HG03103 (cell line): ENCODE results near the gene NEURL2.
"Not testable (repeated sequence)": the region's sequence is repeated elsewhere in the genome, so short reads cannot be mapped to it uniquely, and the experiment has no call there.

Experiments
- ATAC-seq: cut with Tn5 transposase; IDR thresholded peaks from one replicate; pipeline ENCODE4 v1.9.1; 2021; ENCODE audit warnings: low read depth; ENCODE audit not compliant: unreplicated experiment

NEURL2 gene

DNA sequence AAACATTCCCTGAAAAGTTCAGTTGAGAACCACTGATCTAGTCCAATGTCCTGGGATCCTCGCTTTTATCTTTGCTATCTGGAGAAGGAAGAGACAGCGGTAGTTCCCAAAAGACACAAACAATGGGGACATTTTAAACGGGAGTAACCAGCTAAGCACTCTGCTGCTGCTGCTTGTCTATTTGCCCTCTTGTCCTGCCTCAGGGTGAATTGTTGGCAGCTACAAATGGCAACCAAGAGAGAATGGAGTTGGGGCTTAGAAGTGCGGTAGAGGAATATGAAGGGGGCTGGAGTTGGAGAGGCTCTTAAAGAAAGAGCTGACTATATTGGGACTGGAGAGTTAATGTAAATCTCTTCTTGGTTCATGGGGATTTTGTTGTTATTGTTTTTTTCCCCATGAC lies 16.4 kb downstream of the NEURL2 start:
- no peak for ATAC-seq

DNA sequence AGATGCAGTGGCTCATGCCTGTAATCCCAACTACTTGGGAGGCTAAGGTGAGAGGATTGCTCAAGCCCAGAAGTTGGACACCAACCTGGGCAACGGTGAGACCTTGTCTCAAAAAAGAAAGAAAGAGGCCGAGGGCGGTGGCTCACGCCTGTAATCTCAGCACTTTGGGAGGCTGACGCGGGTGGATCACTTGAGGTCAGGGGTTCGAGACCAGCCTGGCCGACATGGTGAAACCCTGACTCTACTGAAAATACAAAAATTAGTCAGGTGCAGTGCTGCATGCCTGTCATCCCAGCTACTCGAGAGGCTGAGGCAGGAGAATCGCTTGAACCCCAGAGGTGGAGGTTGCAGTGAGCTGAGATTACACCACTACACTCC lies 16.9 kb downstream of the NEURL2 start:
- ATAC-seq, result not testable (repeated sequence)

DNA sequence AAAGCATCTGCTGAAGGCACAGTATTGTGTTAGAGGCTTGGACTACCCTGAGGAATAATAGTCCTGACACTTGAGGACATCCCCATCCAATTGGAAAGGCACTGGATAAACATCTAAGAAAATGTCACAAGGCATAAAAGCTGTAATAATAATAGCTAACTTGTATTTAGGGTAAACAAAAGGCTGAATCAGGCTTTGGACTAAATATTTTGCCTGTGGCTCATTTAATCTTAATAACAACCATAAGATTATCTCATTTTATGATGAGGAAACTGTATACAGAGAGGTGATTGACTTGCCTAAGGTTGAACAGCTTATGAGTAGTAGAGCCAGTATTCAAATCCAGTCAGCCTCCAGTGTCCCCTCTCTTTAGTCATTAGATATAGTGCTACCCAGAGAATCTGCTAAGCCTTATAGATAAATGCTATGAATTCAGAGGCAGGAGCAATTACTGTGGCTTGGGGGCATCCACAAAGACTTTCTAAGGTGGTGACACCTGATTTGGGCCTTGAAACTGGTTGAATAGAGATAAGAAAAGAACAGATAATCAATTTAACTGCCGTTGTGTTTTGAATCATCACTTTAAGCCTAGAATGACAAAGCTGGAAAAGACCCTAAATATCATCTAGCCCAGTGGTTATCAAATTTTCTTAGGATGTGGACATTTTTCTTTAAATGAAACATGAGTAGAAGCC lies 17.5 kb downstream of the NEURL2 start:
- no peak for ATAC-seq

- ATAC-seq, result no peak
Observed at GRCh38 chr20:45872626-45873025, 18.4 kb downstream of the NEURL2 start.

DNA sequence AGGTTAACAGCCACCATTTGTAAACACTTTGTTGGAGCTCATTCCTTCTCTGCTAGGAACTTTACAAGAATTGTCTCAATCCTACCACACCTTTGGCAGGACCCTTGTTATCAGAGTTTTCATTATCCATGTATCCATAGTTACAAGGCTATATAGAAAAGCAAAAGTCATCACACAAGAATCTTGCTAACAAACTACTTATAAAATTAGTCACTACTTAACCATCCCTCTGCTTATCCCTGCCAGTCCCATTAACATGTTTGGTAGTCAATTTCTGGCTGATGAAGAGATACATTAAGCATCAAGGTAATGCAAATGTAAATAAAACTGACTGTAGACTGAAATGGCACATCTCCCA lies 23.2 kb downstream of the NEURL2 start:
- no peak for ATAC-seq

- ATAC-seq, result no peak
Observed at GRCh38 chr20:45867136-45867818, 23.7 kb downstream of the NEURL2 start.

- ATAC-seq, result no peak
Observed at GRCh38 chr20:45866454-45866853, 24.6 kb downstream of the NEURL2 start.

DNA sequence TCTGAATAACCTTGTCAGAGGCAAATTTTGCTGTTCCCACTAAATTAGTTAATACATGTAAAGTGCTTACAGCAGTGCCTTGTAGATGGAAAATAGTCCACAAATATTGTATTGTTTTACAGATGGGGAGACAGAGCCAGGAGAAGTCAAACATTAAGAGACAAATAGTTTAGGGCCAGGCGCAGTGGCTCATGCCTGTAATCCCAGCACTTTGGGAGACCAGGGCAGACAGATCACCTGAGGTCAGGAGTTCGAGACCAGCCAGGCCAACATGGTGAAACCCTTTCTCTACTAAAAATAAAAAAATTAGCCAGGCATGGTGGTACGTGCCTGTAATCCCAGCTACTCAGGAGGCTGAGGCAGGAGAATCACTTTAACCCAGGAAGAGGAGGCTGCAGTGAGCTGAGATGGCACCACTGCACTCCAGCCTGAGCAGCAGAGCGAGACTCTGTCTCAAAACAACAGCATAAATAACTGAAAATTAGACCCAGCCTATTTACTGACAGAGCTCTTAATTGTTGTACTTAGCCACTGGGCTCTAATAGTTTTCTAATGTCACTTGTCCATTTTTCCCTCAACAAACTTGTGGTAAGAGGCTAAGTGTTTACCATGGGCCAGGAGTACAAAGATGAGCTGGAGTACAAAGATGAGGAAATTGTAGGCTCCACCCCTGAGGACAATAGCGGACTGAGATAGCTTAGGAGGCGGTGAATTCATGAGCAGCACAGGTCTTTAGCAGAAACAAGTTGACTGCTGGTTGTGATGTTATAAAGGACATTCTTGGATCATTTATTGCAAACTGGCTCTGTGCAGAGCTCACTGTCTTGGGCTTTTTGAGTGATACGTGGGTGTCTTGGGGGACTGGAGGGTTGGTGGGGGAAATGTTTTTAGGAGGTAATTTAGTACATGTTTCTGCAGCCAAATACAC lies 27.2 kb downstream of the NEURL2 start:
- no peak for ATAC-seq

DNA sequence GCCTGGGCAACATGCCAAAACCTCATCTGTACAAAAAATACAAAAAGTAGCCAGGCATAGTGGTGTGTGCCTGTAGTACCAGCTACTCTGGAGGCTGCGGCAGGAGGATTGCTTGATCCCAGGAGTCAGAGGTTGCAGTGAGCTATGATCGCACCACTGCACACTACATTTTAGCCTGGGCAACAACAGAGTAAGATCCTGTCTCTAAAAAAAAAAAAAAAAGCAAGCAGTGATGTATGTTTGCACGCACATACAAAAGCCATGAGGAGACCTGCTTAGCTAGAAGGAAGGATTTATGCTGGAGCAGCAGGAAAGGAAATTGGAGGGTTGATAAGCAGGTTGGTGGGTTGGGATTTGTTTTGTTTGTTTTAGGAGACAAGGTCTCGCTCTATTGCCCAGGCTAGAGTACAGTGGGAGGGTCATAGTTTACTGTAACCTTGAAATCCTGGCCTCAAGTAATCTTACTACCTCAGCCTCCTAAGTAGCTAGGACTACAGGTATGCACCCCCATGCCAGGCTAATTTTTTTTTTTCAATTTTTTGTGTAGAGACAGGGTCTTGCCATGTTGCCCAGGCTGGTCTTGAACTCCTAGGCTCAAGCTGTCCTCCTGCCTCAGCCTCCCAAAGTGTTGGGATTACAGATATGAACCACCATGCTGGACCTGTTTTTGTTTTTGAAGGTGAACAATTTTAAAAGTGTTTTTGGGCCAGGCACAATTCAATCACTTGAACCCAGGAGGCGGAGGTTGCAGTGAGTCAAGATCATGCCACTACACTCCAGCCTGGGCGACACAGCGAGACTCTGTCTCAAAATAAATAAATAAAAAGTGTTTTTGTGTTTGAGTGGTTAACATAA lies 29.6 kb downstream of the NEURL2 start:
- no peak for ATAC-seq

- ATAC-seq, result no peak
Observed at GRCh38 chr20:45860560-45861220, 30.3 kb downstream of the NEURL2 start.

GRCh38 chr20:45859916-45860315 lies 31.1 kb downstream of the NEURL2 start:
- ATAC-seq, result no peak

DNA sequence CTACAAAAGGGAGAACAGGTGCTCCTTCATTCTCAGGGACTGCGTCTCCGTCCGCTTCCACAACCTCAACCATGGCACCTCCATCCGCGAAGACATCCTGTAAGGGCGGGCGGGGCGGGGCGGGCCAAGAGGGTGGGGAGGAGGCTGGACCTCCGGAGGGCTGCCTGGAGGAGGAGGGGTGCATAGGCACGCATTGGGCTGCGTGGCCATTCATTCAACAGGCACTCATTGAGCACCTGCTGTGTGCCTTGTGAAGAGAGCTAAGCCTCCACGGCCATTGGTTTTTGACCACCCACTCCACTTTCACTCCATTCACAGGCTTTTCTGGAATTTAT lies 33.2 kb downstream of the NEURL2 start:
- ATAC-seq, result peak; percentile 26

GRCh38 chr20:45857114-45857881 lies 33.7 kb downstream of the NEURL2 start, which contains the start of the genes ACOT8 and ZSWIM3:
TSS of gene ACOT8 (minus strand) at chr20:45857392. CDS start at chr20:45857315, 77 bp downstream.
TSS of gene ZSWIM3 (plus strand) at chr20:45857614. CDS start at chr20:45857826, 212 bp downstream.
- ATAC-seq, result peak; percentile 94

GRCh38 chr20:45853484-45853883 lies 37.5 kb downstream of the NEURL2 start:
- ATAC-seq, result no peak

DNA sequence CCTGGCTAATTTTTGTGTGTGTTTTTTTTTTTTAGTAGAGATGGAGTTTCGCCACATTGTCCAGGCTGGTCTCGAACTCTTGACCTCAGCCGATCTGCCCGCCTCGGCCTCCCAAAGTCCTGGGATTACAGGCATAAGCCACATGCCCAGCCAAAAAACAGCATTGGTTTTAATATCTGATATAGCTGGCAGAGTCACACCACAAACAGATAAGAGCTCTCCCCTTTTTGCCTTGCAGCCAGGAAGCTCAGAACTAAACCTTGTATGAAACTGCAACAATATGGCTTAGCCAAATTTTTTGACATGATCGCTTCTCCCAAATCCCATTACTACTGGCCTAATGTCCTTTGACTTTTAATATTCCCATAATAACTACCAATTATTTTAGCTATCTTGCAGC lies 38.7 kb downstream of the NEURL2 start:
- no peak for ATAC-seq

- no peak for ATAC-seq
Observed at GRCh38 chr20:45851501-45851900, 39.5 kb downstream of the NEURL2 start.

- no peak for ATAC-seq
Observed at GRCh38 chr20:45850926-45851325, 40.1 kb downstream of the NEURL2 start.

GRCh38 chr20:45850238-45850637 lies 40.8 kb downstream of the NEURL2 start:
- no peak for ATAC-seq

- no peak for ATAC-seq
Observed at GRCh38 chr20:45848969-45849582, 41.9 kb downstream of the NEURL2 start.
